Smooth muscle cell (in vitro differentiated cells): ENCODE measurements around the gene XBP1. TPM values are rescaled to one million over a fixed set of nuclear protein-coding genes. Genes with fewer than 3 reads are reported as not detected.
"Not testable (repeated sequence)": the region's sequence is repeated elsewhere in the genome, so short reads cannot be mapped to it uniquely, and the experiment has no call there.

Experiments
- DNase-seq: peaks from one replicate; lab custom pipeline; 2025; ENCODE audit not compliant: unreplicated experiment; lab: John Stamatoyannopoulos, UW
- H2AFZ ChIP-seq: fragments of 200-600 bp; sonication (generic); 2 replicates; pipeline ENCODE4 v1.6.0; 2016; ENCODE audit warnings: antibody characterized with exemption, low read depth, mild to moderate bottlenecking
- H3F3A ChIP-seq: fragments of 200-600 bp; sonication (generic); 2 replicates; pipeline ENCODE4 v1.6.0; 2017; ENCODE audit warnings: antibody characterized with exemption, low read depth
- H3K27ac ChIP-seq: fragments of 200-600 bp; sonication (generic); 2 replicates; pipeline ENCODE4 v1.5.1; 2016; ENCODE audit warnings: low read depth, mild to moderate bottlenecking
- H3K27me3 ChIP-seq: fragments of 200-600 bp; sonication (generic); 2 replicates; pipeline ENCODE4 v1.6.1; 2016; ENCODE audit warnings: low read depth, mild to moderate bottlenecking
- H3K36me3 ChIP-seq: fragments of 200-600 bp; sonication (generic); 2 replicates; pipeline ENCODE4 v1.5.1; 2016; ENCODE audit warnings: low read depth
- H3K4me1 ChIP-seq: fragments of 200-600 bp; sonication (generic); 2 replicates; pipeline ENCODE4 v1.5.1; 2016; ENCODE audit warnings: low read depth
- H3K4me2 ChIP-seq: fragments of 200-600 bp; sonication (generic); 2 replicates; pipeline ENCODE4 v1.6.0; 2016; ENCODE audit warnings: mild to moderate bottlenecking
- H3K4me3 ChIP-seq: fragments of 200-600 bp; sonication (generic); 2 replicates; pipeline ENCODE4 v1.5.1; 2016; ENCODE audit warnings: mild to moderate bottlenecking
- H3K79me2 ChIP-seq: fragments of 200-600 bp; sonication (generic); 2 replicates; pipeline ENCODE4 v1.6.0; 2016; ENCODE audit warnings: low read depth, mild to moderate bottlenecking
- H3K9ac ChIP-seq: fragments of 200-600 bp; sonication (generic); 2 replicates; pipeline ENCODE4 v1.6.0; 2016; ENCODE audit warnings: low read depth
- H3K9me3 ChIP-seq: fragments of 200-600 bp; sonication (generic); replicated peaks from 2 replicates; pipeline ENCODE4 v1.5.1; 2016; ENCODE audit warnings: low read depth
- H4K20me1 ChIP-seq: fragments of 200-600 bp; sonication (generic); 2 replicates; pipeline ENCODE4 v1.6.0; 2016; ENCODE audit warnings: low read depth
- CTCF ChIP-seq: fragments of 200-600 bp; sonication (generic); IDR thresholded peaks from 2 replicates; pipeline ENCODE4 v1.5.1; 2017; ENCODE audit warnings: borderline replicate concordance, mild to moderate bottlenecking, antibody characterized with exemption; ENCODE audit not compliant: insufficient read depth, poor library complexity, severe bottlenecking
- whole genome bisulfite sequencing: methylation state at CpG from one replicate; pipeline ENCODE4 v1.1.7; 2016; ENCODE audit warnings: low lambda C conversion rate; 5-methylcytosine and 5-hydroxymethylcytosine counted together
- polyA plus RNA-seq: library from polyadenylated mRNA; unstranded; fragments of >200 nt; fragmentation: Nextera tagmentation; extraction: Ambion mirVana; gene quantifications from 2 replicates; pipeline ENCODE4 v1.2.1, GENCODE V29; 2016
- total RNA-seq: library from RNA; depleted of rRNA; stranded (reverse); fragments of >200 nt; gene quantifications from 2 replicates; pipeline ENCODE4 v1.2.3, GENCODE V29; 2014

Gene XBP1
- total and polyA plus RNA-seq, 2 experiments from 2014 or later = 375 to 381 TPM

GRCh38 chr22:28768701-28769393, 31.5 kb downstream of the XBP1 start:
- Histone ChIP-seq H3K79me2 (peaks cover 3% of the 10 kb centered on the region), H4K20me1 (peaks cover 2% of the 10 kb centered on the region), H3F3A (no peaks in the 10 kb centered on the region), H3K4me2 (no peak overlapping the region), H2AFZ (no peak overlapping the region), H3K36me3 (no peaks in the 10 kb centered on the region), H3K9ac (no peak overlapping the region), H3K27me3 (no peaks in the 10 kb centered on the region), H3K4me1 (no peaks in the 10 kb centered on the region), H3K4me3 (no peak overlapping the region), H3K9me3 (no peaks in the 10 kb centered on the region), H3K27ac (no peak overlapping the region)
- no peak for TF ChIP-seq CTCF
- no peak for DNase-seq
- WGBS = 93% methylated on average over 6 of the region's 6 CpGs

- H3K27me3 ChIP-seq = no peaks in the 10 kb centered on the region
- no peaks in the 10 kb centered on the region for H3F3A ChIP-seq
- H3K36me3 ChIP-seq = no peaks in the 10 kb centered on the region
- H3K9ac ChIP-seq = no peak overlapping the region
- H2AFZ ChIP-seq = no peak overlapping the region
- H3K79me2 ChIP-seq = no peaks in the 10 kb centered on the region
- H3K9me3 ChIP-seq = no peaks in the 10 kb centered on the region
- no peaks in the 10 kb centered on the region for H3K4me1 ChIP-seq
- no peak for DNase-seq
- no peak overlapping the region for H3K27ac ChIP-seq
- WGBS = 94% methylated on average over 3 of the region's 3 CpGs
- no peak overlapping the region for H3K4me2 ChIP-seq
- no peak overlapping the region for H3K4me3 ChIP-seq
- H4K20me1 ChIP-seq = no peaks in the 10 kb centered on the region
- TF ChIP-seq CTCF = no peak
Observed at GRCh38 chr22:28766628-28767027, 33.7 kb downstream of the XBP1 start.

- H3F3A ChIP-seq, H3K9me3 ChIP-seq, H4K20me1 ChIP-seq, H3K9ac ChIP-seq, H3K27ac ChIP-seq, DNase-seq, H3K36me3 ChIP-seq, H2AFZ ChIP-seq, H3K4me2 ChIP-seq, H3K27me3 ChIP-seq, H3K4me1 ChIP-seq, H3K4me3 ChIP-seq, H3K79me2 ChIP-seq: not testable (repeated sequence)
- 99% methylated on average over 4 of the region's 4 CpGs for WGBS
Observed at GRCh38 chr22:28762000-28762399, 38.4 kb downstream of the XBP1 start.

GRCh38 chr22:28761449-28761755, 39.0 kb downstream of the XBP1 start:
- Histone ChIP-seq H3K79me2 (no peaks in the 10 kb centered on the region), H3K4me3 (no peak overlapping the region), H2AFZ (no peak overlapping the region), H3K4me1 (peaks cover 9% of the 10 kb centered on the region), H3K27ac (no peak overlapping the region), H3K9ac (no peak overlapping the region), H4K20me1 (no peaks in the 10 kb centered on the region), H3K27me3 (no peaks in the 10 kb centered on the region), H3K4me2 (no peak overlapping the region), H3K9me3 (no peaks in the 10 kb centered on the region), H3K36me3 (no peaks in the 10 kb centered on the region), H3F3A (no peaks in the 10 kb centered on the region)
- DNase-seq = no peak
- 98% methylated on average over 10 of the region's 10 CpGs for WGBS
- no peak for TF ChIP-seq CTCF
